GM19455 (cell line): ENCODE measurements around the gene DNHD1.

Experiments
- ATAC-seq: cut with Tn5 transposase; IDR thresholded peaks from one replicate; pipeline ENCODE4 v1.9.1; 2021; ENCODE audit not compliant: unreplicated experiment

The DNHD1 gene

DNA sequence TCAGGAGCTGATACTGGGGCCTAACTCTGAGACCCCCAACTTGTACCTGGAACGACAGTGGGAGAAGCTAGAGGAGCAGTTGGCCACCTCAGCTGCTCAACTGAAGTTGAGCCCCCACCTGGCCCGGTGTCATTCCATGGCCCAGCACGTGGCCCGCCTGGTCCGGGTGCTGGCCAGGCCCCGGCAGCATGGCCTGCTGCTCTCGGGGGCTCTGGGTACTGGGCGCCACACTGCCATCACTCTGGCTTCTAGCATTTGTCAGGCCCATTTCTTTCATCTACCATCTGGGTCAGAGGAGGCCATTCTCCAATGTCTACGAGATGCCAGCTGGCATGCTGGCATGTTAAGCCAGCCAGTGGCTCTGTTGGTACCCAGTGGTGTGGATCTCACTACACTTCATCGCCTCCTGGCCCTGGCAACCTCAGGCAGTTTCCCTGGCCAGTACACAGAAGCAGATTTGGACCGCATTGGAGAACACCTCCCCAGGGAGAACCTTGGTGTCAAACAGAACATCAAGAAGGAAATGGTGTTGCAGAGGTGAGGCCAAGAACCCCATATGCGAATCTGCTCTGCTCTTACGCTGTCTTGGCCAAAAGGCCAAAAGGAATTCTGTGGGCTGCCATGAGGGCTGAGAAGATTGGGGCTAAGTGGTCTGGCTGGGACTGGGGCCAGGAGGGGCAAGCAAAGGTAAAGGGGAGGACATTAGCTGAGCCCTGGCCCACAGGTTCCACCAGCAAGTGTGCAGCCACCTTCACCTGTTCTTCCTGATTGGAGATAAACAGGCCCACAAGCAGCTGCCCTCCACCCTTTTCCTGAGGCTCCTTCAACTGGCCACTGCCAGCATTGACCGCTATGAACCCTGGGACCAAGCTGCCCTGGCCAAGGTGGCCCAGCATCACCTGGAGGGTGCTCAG is 60.9 kb downstream of the DNHD1 start:
- ATAC-seq: no peak

DNA sequence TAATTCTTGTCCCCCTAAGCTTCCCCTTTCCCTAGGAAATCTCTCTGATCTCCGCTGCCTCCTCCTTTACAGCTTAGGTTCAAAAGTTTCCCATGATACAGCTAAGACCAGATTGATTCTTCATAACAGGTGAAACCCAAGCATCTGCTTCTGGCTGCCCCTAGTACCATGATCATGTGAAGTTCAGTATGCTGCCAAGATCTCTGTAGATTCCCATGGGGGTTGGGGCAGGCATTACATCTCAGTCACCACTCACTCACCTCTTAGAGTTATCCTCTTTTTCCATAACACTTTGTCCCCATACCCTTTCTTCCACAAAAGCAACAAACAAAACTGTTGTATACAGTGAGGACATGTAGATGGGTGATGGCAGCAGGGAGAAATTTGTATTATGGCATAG is 62.3 kb downstream of the DNHD1 start:
- ATAC-seq: no peak

DNA sequence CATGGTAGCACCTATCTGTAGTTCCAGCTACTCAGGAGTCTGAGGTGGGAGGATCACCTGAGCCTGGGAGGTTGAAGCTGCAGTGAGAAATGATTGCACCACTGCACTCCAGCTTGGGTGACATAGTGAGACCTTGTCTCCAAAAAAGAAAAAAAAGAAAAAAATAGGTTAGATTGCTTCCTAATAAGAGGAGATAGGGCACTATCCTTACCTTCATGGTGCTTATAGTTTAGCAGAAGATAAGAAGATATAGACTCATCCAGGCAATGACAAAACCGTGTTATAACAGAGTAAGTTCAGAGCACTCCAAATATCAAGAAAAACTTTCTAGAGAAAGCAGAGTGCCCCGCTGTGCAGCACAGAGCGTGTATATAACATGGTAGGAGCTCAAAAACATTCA is 64.2 kb downstream of the DNHD1 start:
- ATAC-seq: no peak

DNA sequence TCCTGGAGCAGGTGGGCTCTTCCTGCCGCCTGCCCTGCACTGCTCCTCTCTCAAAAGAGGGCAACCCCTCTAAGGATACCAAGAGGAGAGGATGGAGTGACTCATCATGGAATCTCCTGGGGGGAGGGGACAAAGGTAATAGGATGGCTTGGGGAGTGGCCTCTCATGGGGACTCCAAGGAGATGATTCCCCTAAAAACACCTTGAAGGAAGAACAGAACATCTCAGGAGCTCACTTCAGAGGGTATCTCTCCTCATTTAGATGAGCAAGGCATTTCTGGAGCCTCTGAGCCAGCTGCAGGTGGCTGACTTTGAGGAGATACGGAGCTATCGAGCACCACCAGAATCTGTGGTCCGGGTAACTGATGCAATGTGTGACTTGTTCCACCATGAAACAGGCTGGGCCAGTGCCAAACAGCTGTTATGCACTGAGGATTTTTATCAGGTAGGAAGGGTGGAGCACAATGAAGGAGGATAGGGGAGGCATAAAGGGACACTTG is 66.1 kb downstream of the DNHD1 start:
- no peak for ATAC-seq

DNA sequence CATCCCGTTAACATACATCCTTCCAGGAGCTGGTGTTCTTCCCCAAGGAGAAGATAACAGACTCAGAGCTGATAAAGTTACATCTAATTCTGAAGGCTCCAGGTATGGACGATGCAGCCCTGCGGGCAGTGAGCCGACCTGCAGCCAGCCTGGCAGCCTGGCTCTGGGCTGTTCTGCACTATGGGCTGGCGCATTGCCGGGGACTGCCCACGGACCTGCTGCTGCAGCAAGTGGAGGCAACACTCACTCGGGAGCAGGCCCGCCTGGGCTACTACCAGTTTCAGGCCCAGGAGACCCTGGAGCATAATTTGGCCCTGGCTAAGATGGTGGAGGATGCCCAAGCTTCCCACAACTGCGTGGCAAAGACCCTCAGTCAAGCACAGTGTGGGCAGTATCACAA is 66.6 kb downstream of the DNHD1 start:
- no peak for ATAC-seq

DNA sequence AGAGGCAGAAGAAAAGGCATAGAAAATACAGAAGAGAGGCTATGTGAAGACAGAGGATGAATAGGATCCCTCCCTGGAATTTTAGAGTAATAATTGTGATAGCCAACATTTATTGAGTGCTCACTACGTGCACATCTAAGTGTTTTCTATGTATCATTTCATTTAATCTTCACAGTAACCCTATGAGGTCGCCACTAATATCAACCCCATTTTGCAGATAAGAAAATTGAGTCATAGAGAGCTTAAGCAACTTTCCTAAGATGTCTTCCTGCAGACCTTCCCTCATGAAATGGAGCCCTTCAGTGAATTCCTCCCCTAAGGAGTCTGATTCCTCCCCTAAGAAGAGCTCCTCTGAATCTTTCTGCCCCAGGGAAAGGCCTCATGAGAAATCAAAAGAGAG is 68.2 kb downstream of the DNHD1 start:
- ATAC-seq: no peak

DNA sequence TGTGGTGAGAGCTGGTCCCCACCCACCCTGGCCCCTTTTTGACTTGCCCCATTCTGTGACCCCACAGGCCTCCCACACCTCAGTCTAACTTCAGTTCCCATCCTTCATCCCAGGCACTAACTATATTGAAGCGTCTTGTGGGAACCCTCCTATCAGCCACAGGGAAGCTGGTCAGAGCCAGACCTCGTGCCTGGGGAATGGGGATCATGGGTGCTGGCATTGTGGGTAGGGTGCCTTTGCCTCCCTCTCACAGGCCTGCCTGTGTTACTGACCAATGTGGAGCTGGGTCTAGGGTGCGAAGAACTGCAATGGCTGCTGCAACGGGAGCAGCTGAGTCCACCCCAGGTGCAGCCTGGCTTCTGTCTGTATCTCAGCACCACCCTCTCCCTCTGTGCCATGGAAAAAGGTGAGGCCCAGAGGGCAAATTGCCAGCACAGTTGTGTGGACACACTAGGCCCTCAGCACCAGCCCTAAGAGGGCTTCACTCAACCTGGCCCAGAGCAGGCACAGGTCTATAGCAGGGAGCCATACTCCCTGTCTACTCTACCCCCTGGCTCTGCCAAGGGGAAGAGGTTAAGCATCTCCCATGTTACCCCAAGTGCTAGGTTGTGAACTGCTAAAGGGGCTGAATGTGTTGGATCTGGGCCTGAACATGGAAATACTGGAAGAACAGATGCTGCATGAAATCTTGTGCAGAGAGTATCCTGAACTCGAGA is 69.1 kb downstream of the DNHD1 start:
- ATAC-seq: no peak

DNA sequence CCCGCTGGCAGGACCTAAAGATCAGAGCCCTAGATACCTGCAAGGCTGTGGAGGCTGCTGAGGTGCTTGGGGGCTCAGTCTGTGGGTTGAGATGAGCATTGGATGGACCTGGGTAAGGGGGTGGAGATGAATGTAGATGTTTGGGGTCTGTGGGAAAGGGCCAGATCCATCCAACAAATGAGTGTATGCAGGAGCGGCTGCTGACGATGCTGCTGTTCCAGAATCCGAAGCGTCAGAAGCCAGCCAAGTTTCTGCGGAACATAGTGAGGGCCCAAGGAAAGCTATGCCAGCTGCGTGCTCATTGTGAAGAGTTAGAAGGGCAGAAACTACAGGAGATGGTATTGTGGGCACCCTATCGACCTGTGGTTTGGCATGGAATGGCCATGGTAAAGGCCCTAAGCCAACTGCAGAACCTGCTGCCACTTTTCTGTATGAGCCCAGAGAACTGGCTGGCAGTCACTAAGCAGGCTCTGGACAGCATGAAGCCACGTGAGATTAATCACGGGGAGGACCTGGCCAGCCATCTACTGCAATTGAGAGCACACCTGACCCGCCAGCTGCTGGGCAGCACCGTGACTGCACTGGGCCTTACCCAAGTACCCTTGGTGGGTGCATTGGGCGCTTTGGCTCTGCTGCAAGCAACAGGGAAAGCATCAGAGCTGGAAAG is 69.8 kb downstream of the DNHD1 start:
- no peak for ATAC-seq

DNA sequence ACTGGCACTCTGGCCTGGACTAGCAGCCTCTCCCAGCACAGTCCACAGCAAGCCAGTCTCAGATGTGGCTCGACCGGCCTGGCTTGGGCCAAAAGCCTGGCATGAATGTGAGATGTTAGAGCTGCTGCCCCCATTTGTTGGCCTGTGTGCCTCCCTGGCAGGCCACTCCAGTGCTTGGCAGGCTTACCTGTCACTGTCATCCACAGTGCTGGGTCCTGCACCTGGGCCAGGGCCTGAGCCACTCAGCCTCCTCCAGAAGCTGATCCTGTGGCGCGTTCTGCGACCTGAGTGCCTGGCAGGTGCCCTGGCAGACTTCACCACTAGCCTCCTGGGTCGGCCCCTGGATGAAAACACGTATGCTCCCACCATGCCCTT is 70.3 kb downstream of the DNHD1 start:
- no peak for ATAC-seq

DNA sequence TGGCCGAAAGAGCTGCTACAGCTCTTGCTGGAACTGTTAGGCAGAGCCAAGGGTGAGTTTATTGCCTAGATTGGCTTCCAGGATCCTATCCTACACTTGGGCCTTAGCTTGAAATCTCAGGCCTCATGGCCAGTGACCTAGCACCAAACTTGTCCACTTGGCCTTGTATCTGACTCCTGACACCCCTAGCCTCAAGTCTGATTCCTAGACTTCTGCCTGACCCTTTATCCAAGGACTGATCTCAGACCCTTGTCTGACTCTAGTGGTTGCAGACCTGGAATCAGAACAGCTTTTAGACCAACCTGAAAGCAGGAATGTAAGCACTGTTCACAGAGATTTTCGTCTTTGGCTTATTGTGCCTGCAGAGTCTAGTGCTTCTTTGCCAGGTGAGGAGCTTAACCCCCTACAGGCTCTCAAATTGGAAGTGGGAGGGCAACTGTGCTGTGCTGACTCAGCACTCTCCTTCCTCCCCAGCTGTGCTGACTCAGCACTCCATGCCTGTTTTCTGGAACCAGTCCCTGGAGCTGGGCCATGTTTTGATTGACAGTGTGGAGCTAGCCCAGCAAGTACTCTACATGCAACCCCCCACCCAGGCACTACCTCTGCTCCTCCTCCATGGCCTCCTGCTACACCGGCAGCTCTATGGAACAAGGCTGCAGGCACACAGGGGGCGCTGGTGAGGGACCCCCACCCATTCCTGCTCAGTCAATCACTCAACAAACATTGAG is 71.3 kb downstream of the DNHD1 start:
- ATAC-seq: no peak

DNA sequence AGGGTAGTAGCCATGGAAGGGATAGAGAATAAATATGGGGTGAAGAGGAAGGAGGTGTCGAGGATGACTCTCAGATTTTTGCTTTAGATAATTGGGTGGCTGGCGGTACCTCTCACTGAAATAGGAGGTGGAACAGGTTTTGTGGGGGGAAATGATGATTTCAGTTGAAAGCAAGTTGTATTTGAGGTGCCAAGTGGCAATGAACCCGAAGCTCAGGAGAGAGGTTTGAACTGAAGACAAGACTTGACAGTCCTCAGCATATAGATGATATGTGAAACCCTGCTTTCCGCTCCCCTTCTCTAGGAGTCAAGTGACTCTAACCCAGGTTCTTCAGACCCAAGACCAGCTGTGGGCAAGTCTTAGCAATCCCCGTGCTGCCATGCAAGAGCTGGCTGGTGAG is 72.6 kb downstream of the DNHD1 start:
- ATAC-seq: no peak

DNA sequence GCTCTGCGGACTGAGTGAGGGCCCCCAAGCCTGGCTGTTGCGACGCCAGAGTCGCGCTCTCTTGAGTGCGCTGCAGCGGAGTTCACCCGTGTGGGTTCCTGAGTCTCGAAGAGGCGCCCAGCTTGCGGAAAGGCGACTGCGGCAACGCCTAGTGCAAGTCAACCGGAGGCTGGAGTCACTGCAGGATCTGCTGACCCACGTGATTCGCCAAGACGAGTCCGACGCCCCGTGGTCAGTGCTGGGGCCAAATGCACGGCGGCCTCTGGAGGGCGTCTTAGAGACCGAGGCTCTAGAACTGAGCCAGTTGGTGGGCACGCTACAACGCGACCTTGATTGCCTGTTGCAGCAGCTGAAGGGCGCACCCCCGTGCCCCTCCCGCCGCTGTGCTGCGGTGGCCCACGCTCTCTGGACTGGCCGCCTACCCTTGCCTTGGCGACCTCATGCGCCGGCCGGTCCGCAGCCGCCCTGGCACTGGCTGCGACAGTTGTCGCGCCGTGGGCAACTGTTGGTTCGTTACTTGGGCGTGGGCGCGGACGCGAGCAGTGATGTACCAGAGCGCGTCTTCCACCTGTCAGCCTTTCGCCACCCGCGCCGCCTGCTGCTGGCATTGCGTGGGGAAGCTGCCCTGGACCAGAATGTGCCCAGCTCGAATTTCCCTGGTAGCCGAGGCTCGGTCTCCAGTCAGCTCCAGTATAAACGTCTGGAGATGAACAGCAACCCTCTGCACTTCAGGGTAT is 73.8 kb downstream of the DNHD1 start:
- ATAC-seq: no peak

DNA sequence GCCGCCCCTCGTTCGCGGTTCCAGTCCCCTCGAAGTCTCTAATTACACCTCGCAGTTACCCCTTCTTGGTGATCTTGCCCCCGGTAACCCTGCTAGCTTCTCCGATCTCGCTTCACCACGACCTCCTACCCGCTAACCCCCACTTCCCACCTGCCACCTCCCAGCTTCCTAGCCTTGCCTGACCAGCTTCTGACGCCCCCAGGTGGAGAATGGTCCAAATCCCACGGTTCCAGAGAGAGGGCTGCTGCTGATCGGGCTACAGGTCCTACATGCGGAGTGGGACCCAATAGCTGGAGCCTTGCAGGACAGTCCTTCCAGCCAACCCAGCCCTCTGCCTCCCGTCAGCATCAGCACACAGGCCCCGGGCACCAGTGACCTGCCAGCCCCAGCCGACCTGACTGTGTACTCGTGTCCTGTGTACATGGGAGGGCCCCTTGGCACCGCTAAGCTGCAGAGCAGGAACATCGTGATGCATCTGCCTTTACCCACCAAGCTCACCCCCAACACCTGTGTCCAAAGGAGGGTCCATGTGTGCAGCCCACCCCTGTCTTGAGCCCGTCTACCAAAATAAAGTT is 74.4 kb downstream of the DNHD1 start:
- no peak for ATAC-seq

DNA sequence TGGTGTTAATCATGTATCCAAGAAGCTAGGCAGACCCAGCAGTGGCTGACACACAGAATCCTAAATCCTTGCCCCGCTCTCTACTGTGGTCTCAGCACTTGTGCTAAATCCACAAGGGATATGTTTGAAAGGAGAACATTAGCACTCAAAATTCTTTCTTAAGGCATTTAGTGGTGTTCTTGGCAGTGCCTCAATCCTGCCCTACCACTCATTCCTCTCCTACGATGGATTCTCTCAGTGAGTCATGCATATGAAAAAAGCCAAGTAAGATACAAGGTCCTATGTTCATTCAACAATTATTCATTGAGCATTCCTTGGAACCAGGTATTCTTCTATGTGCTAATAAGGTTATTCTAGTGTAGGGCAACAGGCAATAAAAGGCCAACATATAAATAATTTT is 75.1 kb downstream of the DNHD1 start:
- no peak for ATAC-seq

DNA sequence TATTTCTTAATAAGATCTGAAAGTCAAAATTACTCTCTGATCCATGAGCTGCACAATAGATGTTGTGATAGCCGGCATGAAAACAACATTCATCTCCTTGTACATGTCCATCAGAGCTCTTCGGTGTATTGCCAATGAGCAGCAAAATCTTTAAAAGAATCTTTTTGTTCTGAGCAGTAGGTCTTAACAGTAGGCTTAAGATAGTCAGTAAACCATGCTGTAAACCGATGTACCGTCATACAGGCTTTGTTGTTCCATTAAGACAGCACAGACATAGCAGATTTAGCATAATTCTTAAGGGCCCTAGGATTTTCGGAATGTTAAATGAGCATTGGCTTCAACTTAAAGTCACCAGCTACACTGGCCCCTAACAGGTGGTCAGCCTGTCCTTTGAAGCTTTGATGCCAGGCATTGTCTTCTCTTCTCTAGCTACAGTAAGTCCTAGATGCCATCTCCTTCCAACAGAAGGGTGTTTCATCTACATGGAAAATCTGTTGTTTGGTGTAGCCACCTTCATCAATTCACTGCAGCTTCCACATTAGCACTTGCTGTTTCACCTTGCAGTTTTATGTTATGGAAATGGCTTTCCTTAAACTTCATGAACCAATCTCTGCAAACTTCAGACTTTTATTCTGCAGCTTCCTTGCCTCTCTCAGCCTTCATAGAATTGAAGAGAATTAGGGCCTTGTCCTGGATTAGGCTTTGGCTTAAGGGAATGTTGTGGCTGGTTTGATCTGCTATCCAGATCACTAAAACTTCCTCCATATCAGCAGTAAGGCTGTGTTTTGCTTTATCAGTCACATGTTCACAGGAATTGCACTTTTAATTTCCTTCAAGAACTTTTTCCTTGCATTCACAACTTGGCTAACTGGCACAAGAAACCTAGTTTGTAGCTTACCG is 78.0 kb downstream of the DNHD1 start:
- no peak for ATAC-seq

DNA sequence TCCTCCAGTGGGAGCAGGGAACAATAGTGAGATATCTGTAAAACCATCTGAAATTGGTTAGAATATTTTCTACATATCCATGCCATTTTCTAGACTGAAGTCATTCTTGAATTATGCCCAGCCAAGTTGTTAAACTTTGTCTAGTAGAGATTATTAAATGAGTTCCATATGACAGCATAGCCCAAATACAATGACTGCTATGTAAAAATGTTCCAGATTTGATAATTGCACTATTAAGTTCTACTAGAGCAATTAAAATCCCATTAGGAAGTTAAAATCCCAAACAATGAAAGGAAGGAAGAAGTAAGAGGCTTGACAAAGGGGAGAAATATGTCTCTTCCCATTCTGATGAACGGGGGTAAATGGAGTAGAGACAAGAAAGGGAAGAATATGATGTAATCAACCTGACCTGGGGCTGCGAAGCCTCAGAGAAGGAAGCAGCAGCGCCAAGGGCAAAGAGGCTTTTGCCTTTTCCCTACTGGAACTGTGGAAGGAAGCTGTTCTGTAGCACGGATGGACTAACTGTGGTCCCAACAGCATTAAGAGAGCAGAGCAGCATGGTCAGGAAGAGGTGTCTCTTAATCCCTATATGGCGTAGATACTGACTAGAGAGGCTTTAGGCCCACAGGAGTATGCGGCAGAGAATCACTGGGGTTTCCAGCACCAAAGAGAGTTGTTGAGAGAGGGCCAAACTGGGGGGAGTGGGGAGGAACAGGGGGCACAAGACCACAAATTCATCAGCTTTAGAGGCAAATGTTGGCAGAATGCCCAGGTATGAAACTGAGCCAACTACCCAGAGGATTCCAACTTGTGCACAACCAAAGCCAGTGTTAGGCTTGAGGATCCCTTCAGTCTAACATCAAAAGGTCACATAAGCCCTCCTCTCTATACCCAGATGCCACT is 79.6 kb downstream of the DNHD1 start:
- ATAC-seq: no peak

DNA sequence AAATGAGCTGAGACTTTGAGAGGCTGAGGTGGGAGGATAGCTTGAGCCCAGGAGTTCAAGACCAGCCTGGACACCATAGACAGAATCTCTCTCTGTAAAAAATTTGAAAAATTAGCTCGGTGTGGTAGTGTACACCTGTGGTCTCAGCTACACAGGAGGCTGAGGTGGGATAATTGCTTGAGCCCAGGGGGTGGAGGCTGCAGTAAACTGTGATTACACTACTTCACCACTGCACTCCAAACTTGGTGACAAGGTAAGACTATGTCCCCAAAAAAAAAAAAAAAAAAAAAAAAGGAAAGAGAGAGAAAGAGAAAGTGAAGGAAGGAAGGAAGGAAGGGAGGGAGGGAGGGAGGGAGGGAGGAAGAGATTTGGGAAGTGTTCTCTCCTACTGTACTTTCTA is 81.1 kb downstream of the DNHD1 start:
- no peak for ATAC-seq

DNA sequence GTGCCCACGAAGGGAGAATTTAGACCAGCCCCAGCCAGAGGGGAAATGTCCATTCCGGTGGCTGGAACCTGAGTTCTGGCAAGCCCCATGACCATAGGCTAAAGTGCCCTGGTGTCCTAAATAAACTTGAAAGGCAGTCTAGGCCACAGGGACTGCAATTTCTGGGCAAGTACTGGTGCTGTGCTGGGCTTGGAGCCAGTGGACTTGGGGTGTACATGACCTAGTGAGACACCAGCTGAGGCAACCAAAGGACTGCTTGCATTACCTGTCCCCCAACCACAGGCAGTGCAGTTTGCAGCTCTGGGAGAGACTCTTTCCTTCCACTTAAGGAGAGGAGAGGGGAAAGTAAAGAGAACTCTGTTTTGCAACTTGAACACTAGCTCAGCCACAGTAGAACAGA is 82.6 kb downstream of the DNHD1 start:
- ATAC-seq: no peak
